Right lobe of liver (tissue), 4 donors: Measurements from ENCODE around the gene IRF2.

Experiments used
- POLR2A ChIP-seq: fragments of 450-650 bp; IDR thresholded peaks from one replicate; pipeline ENCODE4 v1.6.1; 2017; ENCODE audit warnings: antibody characterized with exemption, mild to moderate bottlenecking
- TF ChIP-seq, protein P1 (sequence below), 4 donors: fragments of 200-600 bp in 3 of 4; fragments of 450-650 bp in 1 of 4; IDR thresholded peaks; one replicate each; pipeline versions ENCODE4 v1.5.1 to v1.8.0; 2016 to 2022; ENCODE audit warnings: antibody characterized with exemption in 4 of 4, mild to moderate bottlenecking in 2 of 4
- donor health status: DM: no; HTN: no; CAD: no.
- donor health status: DM: no; HTN: no; CAD: no.
- donor health status: DM: no; HTN: yes; CAD: no.

DNA sequence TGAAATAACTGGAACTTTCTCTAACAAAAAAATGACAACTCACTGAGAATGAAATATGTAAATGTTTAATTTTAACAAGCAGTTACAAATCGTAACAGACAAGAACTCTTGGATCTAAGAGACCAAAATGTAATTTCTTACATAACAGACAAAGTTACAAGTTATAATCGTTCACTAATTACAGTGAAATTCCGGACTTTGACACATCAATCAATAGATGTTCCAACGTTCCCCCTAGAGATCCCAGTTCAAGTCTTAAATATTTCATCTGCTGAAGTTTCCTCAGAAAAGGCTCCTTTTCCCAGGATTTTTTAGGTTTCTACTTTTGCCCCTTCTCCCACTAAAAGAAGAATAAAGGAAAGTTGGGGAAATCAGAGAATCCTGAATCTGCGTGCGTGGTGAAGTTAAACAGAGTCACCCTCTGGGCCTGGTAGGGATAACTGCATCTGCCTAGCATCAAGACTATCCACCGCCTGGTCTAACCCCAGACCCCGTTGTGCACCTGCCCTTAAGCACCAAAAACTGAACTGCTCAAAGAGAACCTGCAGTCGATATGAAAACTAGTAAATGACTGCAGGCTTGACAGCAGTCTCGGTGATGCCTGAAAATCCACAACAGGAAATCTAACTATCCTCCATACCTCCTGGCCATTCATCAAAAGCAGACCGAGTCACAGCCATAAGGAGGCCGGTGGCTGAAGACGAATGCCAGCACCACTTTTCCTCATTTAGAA, 2.3 kb downstream of the IRF2 start:
- no peak for TF ChIP-seq POLR2A
- TF ChIP-seq, protein P1, sequence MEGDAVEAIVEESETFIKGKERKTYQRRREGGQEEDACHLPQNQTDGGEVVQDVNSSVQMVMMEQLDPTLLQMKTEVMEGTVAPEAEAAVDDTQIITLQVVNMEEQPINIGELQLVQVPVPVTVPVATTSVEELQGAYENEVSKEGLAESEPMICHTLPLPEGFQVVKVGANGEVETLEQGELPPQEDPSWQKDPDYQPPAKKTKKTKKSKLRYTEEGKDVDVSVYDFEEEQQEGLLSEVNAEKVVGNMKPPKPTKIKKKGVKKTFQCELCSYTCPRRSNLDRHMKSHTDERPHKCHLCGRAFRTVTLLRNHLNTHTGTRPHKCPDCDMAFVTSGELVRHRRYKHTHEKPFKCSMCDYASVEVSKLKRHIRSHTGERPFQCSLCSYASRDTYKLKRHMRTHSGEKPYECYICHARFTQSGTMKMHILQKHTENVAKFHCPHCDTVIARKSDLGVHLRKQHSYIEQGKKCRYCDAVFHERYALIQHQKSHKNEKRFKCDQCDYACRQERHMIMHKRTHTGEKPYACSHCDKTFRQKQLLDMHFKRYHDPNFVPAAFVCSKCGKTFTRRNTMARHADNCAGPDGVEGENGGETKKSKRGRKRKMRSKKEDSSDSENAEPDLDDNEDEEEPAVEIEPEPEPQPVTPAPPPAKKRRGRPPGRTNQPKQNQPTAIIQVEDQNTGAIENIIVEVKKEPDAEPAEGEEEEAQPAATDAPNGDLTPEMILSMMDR (IDR thresholded peaks at IDR 0.05), result no peak
